Muscle layer of duodenum (tissue), 2 donors: ENCODE results near the gene RELL1.
A peak's percentile ranks its signal among the peaks of the same experiment; 100 is the strongest.

Experiments
- H3K27ac ChIP-seq: one replicate; pipeline ENCODE4 v1.7.0; 2013; ENCODE audit warnings: mild to moderate bottlenecking, low read length
- H3K27me3 ChIP-seq: one replicate; pipeline ENCODE4 v1.7.0; 2013; ENCODE audit warnings: low read depth, mild to moderate bottlenecking, control low read depth, low read length
- H3K36me3 ChIP-seq, 2 donors: one replicate each; pipeline ENCODE4 v1.7.0; 2013; ENCODE audit warnings: low read length in 2 of 2, control low read depth in 1 of 2, mild to moderate bottlenecking in 1 of 2; ENCODE audit not compliant: insufficient read depth in 2 of 2, control insufficient read depth in 1 of 2
- H3K4me1 ChIP-seq, 2 donors: one replicate each; pipeline ENCODE4 v1.7.0; 2013; ENCODE audit warnings: low read length in 2 of 2, mild to moderate bottlenecking in 2 of 2, control low read depth in 1 of 2, moderate library complexity in 1 of 2; ENCODE audit not compliant: insufficient read depth in 2 of 2, control insufficient read depth in 1 of 2
- H3K4me3 ChIP-seq, 2 donors: one replicate each; pipeline ENCODE4 v1.7.0; 2013; ENCODE audit warnings: low read length in 2 of 2, low read depth in 1 of 2, mild to moderate bottlenecking in 1 of 2
- H3K9me3 ChIP-seq, 2 donors: one replicate each; pipeline ENCODE4 v1.7.0; 2013; ENCODE audit warnings: low read length in 2 of 2, control low read depth in 1 of 2, mild to moderate bottlenecking in 1 of 2; ENCODE audit not compliant: control insufficient read depth in 1 of 2
- donor health status: healthy.

Gene RELL1

GRCh38 chr4:37605843-37606565 lies 80.2 kb downstream of the RELL1 start:
- Histone ChIP-seq H3K4me3 (no peak overlapping the region), H3K36me3 (peaks cover 0 to 11% of the 10 kb centered on the region in 2 donors), H3K27me3 (no peaks in the 10 kb centered on the region), H3K9me3 (no peaks in the 10 kb centered on the region), H3K27ac (no peak overlapping the region), H3K4me1 (peaks cover 0 to 5% of the 10 kb centered on the region in 2 donors)

- Histone ChIP-seq H3K27me3 (no peaks in the 10 kb centered on the region), H3K9me3 (no peaks in the 10 kb centered on the region), H3K27ac (no peak overlapping the region), H3K4me3 (no peak overlapping the region), H3K4me1 (peaks cover 0 to 5% of the 10 kb centered on the region in 2 donors), H3K36me3 (peaks cover 0 to 7% of the 10 kb centered on the region in 2 donors)
These were observed 81.7 kb downstream of the RELL1 start for GRCh38 chr4:37604461-37604860.

GRCh38 chr4:37603711-37604110 lies 82.5 kb downstream of the RELL1 start:
- no peaks in the 10 kb centered on the region for H3K36me3 ChIP-seq
- H3K4me1 ChIP-seq: peaks cover 0 to 5% of the 10 kb centered on the region in 2 donors
- no peaks in the 10 kb centered on the region for H3K27me3 ChIP-seq
- H3K4me3 ChIP-seq: no peak overlapping the region
- H3K27ac ChIP-seq: no peak overlapping the region
- no peaks in the 10 kb centered on the region for H3K9me3 ChIP-seq

GRCh38 chr4:37603070-37603468 lies 83.1 kb downstream of the RELL1 start:
- H3K27me3 ChIP-seq: no peaks in the 10 kb centered on the region
- H3K4me1 ChIP-seq: peaks cover 0 to 5% of the 10 kb centered on the region in 2 donors
- H3K9me3 ChIP-seq: no peaks in the 10 kb centered on the region
- no peak overlapping the region for H3K4me3 ChIP-seq
- no peak overlapping the region for H3K27ac ChIP-seq
- H3K36me3 ChIP-seq: no peaks in the 10 kb centered on the region

- no peaks in the 10 kb centered on the region for H3K36me3 ChIP-seq
- peaks cover 0 to 5% of the 10 kb centered on the region in 2 donors for H3K4me1 ChIP-seq
- no peaks in the 10 kb centered on the region for H3K9me3 ChIP-seq
- H3K4me3 ChIP-seq: no peak overlapping the region
- no peaks in the 10 kb centered on the region for H3K27me3 ChIP-seq
- no peak overlapping the region for H3K27ac ChIP-seq
These were observed 83.6 kb downstream of the RELL1 start for GRCh38 chr4:37602454-37603069.

- Histone ChIP-seq H3K9me3 (no peaks in the 10 kb centered on the region), H3K4me1 (peaks cover 0 to 5% of the 10 kb centered on the region in 2 donors), H3K4me3 (no peak overlapping the region), H3K27me3 (no peaks in the 10 kb centered on the region), H3K27ac (peak overlapping the region; percentile 14), H3K36me3 (no peaks in the 10 kb centered on the region)
These were observed 84.6 kb downstream of the RELL1 start for GRCh38 chr4:37601531-37601930.

GRCh38 chr4:37599092-37599790 lies 86.9 kb downstream of the RELL1 start:
- Histone ChIP-seq H3K27ac (no peak overlapping the region), H3K4me3 (no peak overlapping the region), H3K4me1 (peaks cover 0 to 5% of the 10 kb centered on the region in 2 donors), H3K27me3 (no peaks in the 10 kb centered on the region), H3K9me3 (no peaks in the 10 kb centered on the region), H3K36me3 (no peaks in the 10 kb centered on the region)

GRCh38 chr4:37597034-37597433 lies 89.1 kb downstream of the RELL1 start:
- H3K4me1 ChIP-seq: no peaks in the 10 kb centered on the region
- no peak overlapping the region for H3K27ac ChIP-seq
- no peak overlapping the region for H3K4me3 ChIP-seq
- H3K9me3 ChIP-seq: no peaks in the 10 kb centered on the region
- H3K36me3 ChIP-seq: no peaks in the 10 kb centered on the region
- H3K27me3 ChIP-seq: no peaks in the 10 kb centered on the region

GRCh38 chr4:37595875-37596680 lies 90.1 kb downstream of the RELL1 start:
- Histone ChIP-seq H3K27me3 (no peaks in the 10 kb centered on the region), H3K27ac (no peak overlapping the region), H3K9me3 (no peaks in the 10 kb centered on the region), H3K36me3 (no peaks in the 10 kb centered on the region), H3K4me1 (no peaks in the 10 kb centered on the region), H3K4me3 (no peak overlapping the region)

- H3K4me3 ChIP-seq: no peak overlapping the region
- H3K9me3 ChIP-seq: no peaks in the 10 kb centered on the region
- H3K27me3 ChIP-seq: no peaks in the 10 kb centered on the region
- peaks cover 0 to 5% of the 10 kb centered on the region in 2 donors for H3K36me3 ChIP-seq
- no peak overlapping the region for H3K27ac ChIP-seq
- H3K4me1 ChIP-seq: no peaks in the 10 kb centered on the region
These were observed 92.1 kb downstream of the RELL1 start for GRCh38 chr4:37594099-37594498.

- H3K4me3 ChIP-seq: no peak overlapping the region
- no peaks in the 10 kb centered on the region for H3K27me3 ChIP-seq
- H3K4me1 ChIP-seq: no peaks in the 10 kb centered on the region
- no peak overlapping the region for H3K27ac ChIP-seq
- no peaks in the 10 kb centered on the region for H3K9me3 ChIP-seq
- H3K36me3 ChIP-seq: peaks cover 0 to 5% of the 10 kb centered on the region in 2 donors
These were observed 94.8 kb downstream of the RELL1 start for GRCh38 chr4:37591349-37591748.
